HepG2 (cell line): Measurements from ENCODE around the gene IGFLR1. TPM values are rescaled to one million over a fixed set of nuclear protein-coding genes. Genes with fewer than 3 reads are reported as not detected.
A peak's percentile ranks its signal among the peaks of the same experiment; 100 is the strongest.

ENCODE experiments used
- EHMT2 ChIP-seq: fragments of 200-600 bp; sonication (generic); IDR thresholded peaks from 2 replicates; pipeline ENCODE4 v1.7.0; 2017; ENCODE audit warnings: antibody characterized with exemption, low read depth, low read length, borderline replicate concordance
- HNF4A ChIP-seq: sonication (generic); formaldehyde crosslinking; IDR thresholded peaks from 2 replicates; pipeline ENCODE4 v1.4.0; 2020; ENCODE audit warnings: missing genetic modification reagents
- HOXA7 ChIP-seq: sonication (generic); formaldehyde crosslinking; IDR thresholded peaks from 2 replicates; pipeline ENCODE4 v1.8.1; 2022; ENCODE audit warnings: mild to moderate bottlenecking, missing genetic modification reagents, moderate library complexity
- MAZ ChIP-seq, 2 experiments: sonication (generic) in 1 of 2; formaldehyde crosslinking in 1 of 2; IDR thresholded peaks; 2 replicates each; pipeline versions ENCODE4 v1.5.0 to v1.6.1; 2012 to 2020; ENCODE audit warnings: low read depth in 2 of 2, mild to moderate bottlenecking in 2 of 2, borderline replicate concordance in 1 of 2, improper control_type of control experiment in 1 of 2, low read length in 1 of 2, missing genetic modification reagents in 1 of 2, moderate library complexity in 1 of 2
- MXD4 ChIP-seq: IDR thresholded peaks from 2 replicates; pipeline ENCODE4 v1.6.1; 2016; ENCODE audit warnings: mild to moderate bottlenecking, missing biosample characterization, missing genetic modification reagents
- NBN ChIP-seq: fragments of 450-650 bp; conservative IDR thresholded peaks from 2 replicates; pipeline ENCODE4 v1.6.1; 2017
- NFE2L1 ChIP-seq: sonication (generic); formaldehyde crosslinking; IDR thresholded peaks from 2 replicates; pipeline ENCODE4 v1.4.0; 2020; ENCODE audit warnings: missing genetic modification reagents, mild to moderate bottlenecking, borderline replicate concordance
- PRMT3 ChIP-seq: sonication (generic); formaldehyde crosslinking; IDR thresholded peaks from 2 replicates; pipeline ENCODE4 v1.8.1; 2022; ENCODE audit warnings: low read depth, mild to moderate bottlenecking, moderate library complexity, missing genetic modification reagents, borderline replicate concordance
- SETDB1 ChIP-seq: sonication (generic); formaldehyde crosslinking; IDR thresholded peaks from 2 replicates; pipeline ENCODE4 v1.5.1; 2020; ENCODE audit warnings: missing genetic modification reagents, mild to moderate bottlenecking, borderline replicate concordance
- SUZ12 ChIP-seq: fragments of 150-350 bp; IDR thresholded peaks from 2 replicates; pipeline ENCODE4 v1.6.1; 2014; ENCODE audit warnings: low read depth, low read length
- TOE1 ChIP-seq: sonication (generic); formaldehyde crosslinking; IDR thresholded peaks from 2 replicates; pipeline ENCODE4 v1.4.0; 2020; ENCODE audit warnings: mild to moderate bottlenecking, missing genetic modification reagents
- ZNF136 ChIP-seq: sonication (generic); formaldehyde crosslinking; IDR thresholded peaks from 2 replicates; pipeline ENCODE4 v1.8.1; 2022; ENCODE audit warnings: low read depth, mild to moderate bottlenecking, moderate library complexity, missing genetic modification reagents
- ZNF138 ChIP-seq: sonication (generic); formaldehyde crosslinking; IDR thresholded peaks from 2 replicates; pipeline ENCODE4 v1.5.0; 2020; ENCODE audit warnings: mild to moderate bottlenecking, low read depth, missing genetic modification reagents
- ZNF20 ChIP-seq: sonication (generic); formaldehyde crosslinking; IDR thresholded peaks from 2 replicates; pipeline ENCODE4 v1.4.0; 2020; ENCODE audit warnings: mild to moderate bottlenecking, moderate library complexity, missing genetic modification reagents
- ZNF260 ChIP-seq: sonication (generic); formaldehyde crosslinking; IDR thresholded peaks from 2 replicates; pipeline ENCODE4 v1.4.0; 2020; ENCODE audit warnings: missing genetic modification reagents, low read depth, mild to moderate bottlenecking, borderline replicate concordance
- ZNF333 ChIP-seq: sonication (generic); formaldehyde crosslinking; IDR thresholded peaks from 2 replicates; pipeline ENCODE4 v1.4.0; 2020; ENCODE audit warnings: mild to moderate bottlenecking, missing genetic modification reagents, borderline replicate concordance
- ZNF451 ChIP-seq: sonication (generic); formaldehyde crosslinking; IDR thresholded peaks from 2 replicates; pipeline ENCODE4 v1.5.0; 2020; ENCODE audit warnings: mild to moderate bottlenecking, missing genetic modification reagents
- ZNF597 ChIP-seq: sonication (generic); formaldehyde crosslinking; IDR thresholded peaks from 2 replicates; pipeline ENCODE4 v1.5.0; 2020; ENCODE audit warnings: missing genetic modification reagents
- ZNF660 ChIP-seq: sonication (generic); formaldehyde crosslinking; IDR thresholded peaks from 2 replicates; pipeline ENCODE4 v1.5.1; 2020; ENCODE audit warnings: mild to moderate bottlenecking, low read depth, missing genetic modification reagents, borderline replicate concordance
- ZNF780A ChIP-seq: sonication (generic); formaldehyde crosslinking; IDR thresholded peaks from 2 replicates; pipeline ENCODE4 v1.8.0; 2022; ENCODE audit warnings: mild to moderate bottlenecking, missing genetic modification reagents, moderate library complexity
- ZSCAN9 ChIP-seq: IDR thresholded peaks from 2 replicates; pipeline ENCODE4 v1.6.1; 2016; ENCODE audit warnings: borderline replicate concordance
- polyA plus RNA-seq, 8 experiments: library from polyadenylated mRNA; depleted of rRNA in 3 of 8; stranded (reverse) in 7 of 8; unstranded in 1 of 8; fragments of >200 nt; fragmentation: Illumina TruSeq in 4 of 8; extraction: Trizol in 4 of 8; gene quantifications; 2 replicates each; pipeline versions ENCODE4 v1.2.1 to v1.2.3, GENCODE V29; 2011 to 2016; ENCODE audit warnings: low read depth in 4 of 8, missing spikeins in 1 of 8, mixed read lengths in 1 of 8; ENCODE audit not compliant: insufficient read depth in 1 of 8
- total RNA-seq, 5 experiments: library from RNA; depleted of rRNA; stranded (reverse); fragments of >200 nt; fragmentation: Illumina TruSeq; extraction: Trizol; gene quantifications; 2 replicates each; pipeline ENCODE4 v1.2.3, GENCODE V29; 2016; ENCODE audit warnings: low read depth in 1 of 5
- TF ChIP-seq, protein P1 (sequence below): sonication (generic); formaldehyde crosslinking; IDR thresholded peaks from 2 replicates; pipeline ENCODE4 v1.8.0; 2022; ENCODE audit warnings: mild to moderate bottlenecking, missing genetic modification reagents; ENCODE audit not compliant: insufficient replicate concordance
- TF ChIP-seq, protein P2 (sequence below): sonication (generic); formaldehyde crosslinking; IDR thresholded peaks from 2 replicates; pipeline ENCODE4 v1.8.0; 2022; ENCODE audit warnings: low read depth, missing genetic modification reagents
- TF ChIP-seq, protein P3 (sequence below): sonication (generic); formaldehyde crosslinking; IDR thresholded peaks from 2 replicates; pipeline ENCODE4 v1.8.0; 2022; ENCODE audit warnings: missing genetic modification reagents, mild to moderate bottlenecking, inconsistent platforms, borderline replicate concordance

Gene IGFLR1
- total and polyA plus RNA-seq, 2 of the 13 experiments (the other 11 are each of a cell fraction or from before 2014, with no cell fraction given), result 5.4 to 8.9 TPM

DNA sequence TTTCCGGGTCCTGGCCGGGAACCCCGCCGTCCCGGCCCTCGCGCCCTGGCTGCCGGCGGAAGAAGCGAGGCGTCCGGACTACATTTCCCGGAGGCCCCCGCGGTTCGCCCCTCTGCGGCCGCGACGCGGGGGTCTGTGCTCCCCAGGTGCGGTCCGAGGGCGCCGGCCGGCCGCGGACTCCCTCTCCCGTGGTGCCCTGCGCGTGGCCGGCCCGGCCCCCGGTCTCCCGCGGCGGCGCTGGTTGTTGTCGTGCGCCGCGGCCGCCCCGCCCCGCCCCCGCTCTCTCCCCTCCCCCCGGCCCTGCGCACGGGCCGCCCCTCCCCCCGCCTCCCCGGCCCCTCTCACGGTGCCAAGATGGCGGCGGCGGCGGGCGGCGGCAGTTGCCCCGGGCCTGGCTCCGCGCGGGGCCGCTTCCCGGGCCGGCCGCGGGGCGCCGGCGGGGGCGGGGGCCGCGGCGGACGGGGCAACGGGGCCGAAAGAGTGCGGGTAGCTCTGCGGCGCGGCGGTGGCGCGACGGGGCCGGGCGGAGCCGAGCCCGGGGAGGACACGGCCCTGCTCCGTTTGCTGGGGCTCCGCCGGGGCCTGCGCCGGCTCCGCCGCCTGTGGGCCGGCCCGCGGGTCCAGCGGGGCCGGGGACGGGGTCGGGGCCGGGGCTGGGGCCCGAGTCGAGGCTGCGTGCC, 24.4 kb downstream of the IGFLR1 start, which contains the start of gene KMT2B (continued):
- TF ChIP-seq, protein P1, sequence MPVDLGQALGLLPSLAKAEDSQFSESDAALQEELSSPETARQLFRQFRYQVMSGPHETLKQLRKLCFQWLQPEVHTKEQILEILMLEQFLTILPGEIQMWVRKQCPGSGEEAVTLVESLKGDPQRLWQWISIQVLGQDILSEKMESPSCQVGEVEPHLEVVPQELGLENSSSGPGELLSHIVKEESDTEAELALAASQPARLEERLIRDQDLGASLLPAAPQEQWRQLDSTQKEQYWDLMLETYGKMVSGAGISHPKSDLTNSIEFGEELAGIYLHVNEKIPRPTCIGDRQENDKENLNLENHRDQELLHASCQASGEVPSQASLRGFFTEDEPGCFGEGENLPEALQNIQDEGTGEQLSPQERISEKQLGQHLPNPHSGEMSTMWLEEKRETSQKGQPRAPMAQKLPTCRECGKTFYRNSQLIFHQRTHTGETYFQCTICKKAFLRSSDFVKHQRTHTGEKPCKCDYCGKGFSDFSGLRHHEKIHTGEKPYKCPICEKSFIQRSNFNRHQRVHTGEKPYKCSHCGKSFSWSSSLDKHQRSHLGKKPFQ, result no peak
- TF ChIP-seq HNF4A (CRISPR knock-in tag), result no peak
- no peak for TF ChIP-seq ZNF451 (CRISPR knock-in tag)
- TF ChIP-seq ZNF260, result no peak
- TF ChIP-seq ZNF136 (CRISPR knock-in tag), result no peak
- TF ChIP-seq TOE1 (CRISPR knock-in tag), result no peak
- TF ChIP-seq SETDB1 (CRISPR knock-in tag), result no peak
- TF ChIP-seq ZNF660 (CRISPR knock-in tag), result no peak
- TF ChIP-seq ZNF333 (CRISPR knock-in tag), result no peak
- TF ChIP-seq, protein P2, sequence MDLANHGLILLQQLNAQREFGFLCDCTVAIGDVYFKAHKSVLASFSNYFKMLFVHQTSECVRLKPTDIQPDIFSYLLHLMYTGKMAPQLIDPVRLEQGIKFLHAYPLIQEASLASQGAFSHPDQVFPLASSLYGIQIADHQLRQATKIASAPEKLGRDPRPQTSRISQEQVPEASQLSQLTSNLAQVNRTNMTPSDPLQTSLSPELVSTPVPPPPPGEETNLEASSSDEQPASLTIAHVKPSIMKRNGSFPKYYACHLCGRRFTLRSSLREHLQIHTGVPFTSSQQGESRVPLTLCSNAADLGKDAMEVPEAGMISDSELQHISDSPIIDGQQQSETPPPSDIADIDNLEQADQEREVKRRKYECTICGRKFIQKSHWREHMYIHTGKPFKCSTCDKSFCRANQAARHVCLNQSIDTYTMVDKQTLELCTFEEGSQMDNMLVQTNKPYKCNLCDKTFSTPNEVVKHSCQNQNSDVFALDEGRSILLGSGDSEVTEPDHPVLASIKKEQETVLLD, result peak; percentile 92
- TF ChIP-seq PRMT3 (CRISPR knock-in tag), result no peak
- no peak; the same call in 1 of the 2 replicates for TF ChIP-seq SUZ12
- no peak for TF ChIP-seq NFE2L1 (CRISPR knock-in tag)
- TF ChIP-seq EHMT2, result no peak
- TF ChIP-seq NBN, result no peak
- TF ChIP-seq MAZ (IDR thresholded peaks at IDR 0.05; ENCODE audit: borderline replicate concordance, low read depth, low read length), result peak; percentile 58
- TF ChIP-seq MAZ (CRISPR knock-in tag; IDR thresholded peaks at IDR 0.05; ENCODE audit: low read depth), result no peak
- TF ChIP-seq ZSCAN9 (CRISPR knock-in tag), result no peak
- TF ChIP-seq ZNF597 (CRISPR knock-in tag), result no peak
- TF ChIP-seq, protein P3, sequence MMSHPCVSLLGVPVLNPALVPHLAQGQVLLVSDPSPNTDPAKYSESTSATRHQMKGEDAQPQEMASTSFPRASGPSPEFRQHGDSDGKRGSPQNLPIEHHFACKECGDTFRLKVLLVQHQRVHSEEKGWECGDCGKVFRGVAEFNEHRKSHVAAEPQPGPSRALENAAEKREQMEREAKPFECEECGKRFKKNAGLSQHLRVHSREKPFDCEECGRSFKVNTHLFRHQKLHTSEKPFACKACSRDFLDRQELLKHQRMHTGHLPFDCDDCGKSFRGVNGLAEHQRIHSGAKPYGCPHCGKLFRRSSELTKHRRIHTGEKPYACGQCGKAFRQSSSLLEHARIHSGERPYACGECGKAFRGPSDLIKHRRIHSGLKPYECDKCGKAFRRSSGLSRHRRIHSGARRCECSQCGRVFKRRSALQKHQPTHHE, result no peak
- TF ChIP-seq HOXA7 (CRISPR knock-in tag), result no peak
- no peak for TF ChIP-seq ZNF20
- no peak for TF ChIP-seq ZNF780A (CRISPR knock-in tag)
- 0 out of 2 replicates have a peak, but pooled peaks have one; percentile 12 for TF ChIP-seq MXD4 (CRISPR knock-in tag)
- no peak for TF ChIP-seq ZNF138 (CRISPR knock-in tag)
